Endodermal cell (in vitro differentiated cells): ENCODE results near the gene COL26A1. TPM values are rescaled to one million over a fixed set of nuclear protein-coding genes. Genes with fewer than 3 reads are reported as not detected.
"Not testable (repeated sequence)": the region's sequence is repeated elsewhere in the genome, so short reads cannot be mapped to it uniquely, and the experiment has no call there.

Experiments used
- DNase-seq: peaks from one replicate; pipeline ENCODE4 v3.0.0-alpha.2; 2017
- H3K27ac ChIP-seq: 2 replicates; pipeline ENCODE4 v1.5.1; 2013; ENCODE audit warnings: mild to moderate bottlenecking, low read depth, low read length, moderate library complexity
- H3K27me3 ChIP-seq: 2 replicates; pipeline ENCODE4 v1.6.1; 2013; ENCODE audit warnings: mild to moderate bottlenecking, low read length, moderate library complexity; ENCODE audit not compliant: insufficient read depth, control insufficient read depth, poor library complexity, severe bottlenecking
- H3K36me3 ChIP-seq: 2 replicates; pipeline ENCODE4 v1.7.0; 2013; ENCODE audit warnings: mild to moderate bottlenecking, low read length, moderate library complexity; ENCODE audit not compliant: control insufficient read depth, insufficient read depth
- H3K4me1 ChIP-seq: one replicate; pipeline ENCODE4 v1.7.0; 2013; ENCODE audit warnings: low read length; ENCODE audit not compliant: control insufficient read depth, insufficient read depth
- H3K4me3 ChIP-seq: 2 replicates; pipeline ENCODE4 v1.5.1; 2013; ENCODE audit warnings: mild to moderate bottlenecking, low read length, moderate library complexity
- H3K9ac ChIP-seq: 2 replicates; pipeline ENCODE4 v1.6.1; 2013; ENCODE audit warnings: mild to moderate bottlenecking, low read length, moderate library complexity; ENCODE audit not compliant: poor library complexity, severe bottlenecking; ENCODE audit errors: extremely low read depth
- H3K9me3 ChIP-seq: 2 replicates; pipeline ENCODE4 v1.6.1; 2013; ENCODE audit warnings: mild to moderate bottlenecking, low read length, moderate library complexity; ENCODE audit not compliant: control insufficient read depth
- H3K27ac Mint-ChIP-seq: 2 replicates; pipeline ENCODE4 v1.8.0; 2020; ENCODE audit warnings: mixed read lengths
- H3K27me3 Mint-ChIP-seq: 2 replicates; pipeline ENCODE4 v1.8.0; 2021; ENCODE audit warnings: mild to moderate bottlenecking, mixed read lengths; ENCODE audit not compliant: insufficient read depth
- H3K36me3 Mint-ChIP-seq: 2 replicates; pipeline ENCODE4 v1.8.0; 2020; ENCODE audit warnings: low read depth, mixed read lengths
- H3K4me1 Mint-ChIP-seq: 2 replicates; pipeline ENCODE4 v1.8.0; 2020; ENCODE audit warnings: mixed read lengths
- H3K4me3 Mint-ChIP-seq: 2 replicates; pipeline ENCODE4 v1.8.0; 2020; ENCODE audit warnings: mild to moderate bottlenecking, moderate library complexity, mixed read lengths
- H3K9me3 Mint-ChIP-seq: 2 replicates; pipeline ENCODE4 v1.8.0; 2020; ENCODE audit warnings: mild to moderate bottlenecking, mixed read lengths
- CTCF ChIP-seq: fragments of 200-600 bp; sonication (generic); conservative IDR thresholded peaks from 2 replicates; pipeline ENCODE4 v1.5.0; 2021; ENCODE audit warnings: antibody characterized with exemption, mild to moderate bottlenecking
- WGBS, 2 experiments: methylation state at CpG; one replicate each; pipeline versions ENCODE4 v1.1.5 to v1.1.7; 2013; ENCODE audit warnings: missing lambda C conversion rate in 2 of 2, mixed read lengths in 1 of 2; ENCODE audit not compliant: insufficient coverage in 1 of 2, insufficient read length in 1 of 2; 5-methylcytosine and 5-hydroxymethylcytosine counted together
- total RNA-seq, 2 donors: library from RNA; stranded (reverse); fragmentation: NEBNext Ultra II Directional in 1 of 2; extraction: Animal tissue kit (Norgen Biotek cat#: 25700) in 1 of 2; gene quantifications; 2 replicates in 1 of 2; 3 replicates in 1 of 2; pipeline ENCODE4 v1.2.1, GENCODE V29; 2021

Gene COL26A1
- total RNA-seq, 2 donors from 2014 or later = 41.2 to 47.0 TPM

GRCh38 chr7:101487753-101488152 is 125.1 kb downstream of the COL26A1 start:
- WGBS, 2 experiments = 90 to 94% methylated on average over 4 to 7 of the region's 7 CpGs

GRCh38 chr7:101488826-101489572 is 126.3 kb downstream of the COL26A1 start:
- Mint-ChIP-seq H3K4me3 (no peak overlapping the region), H3K4me1 (peaks cover 3% of the 10 kb centered on the region), H3K27ac (no peak overlapping the region), H3K9me3 (no peaks in the 10 kb centered on the region), H3K36me3 (no peaks in the 10 kb centered on the region), H3K27me3 (peaks cover 2% of the 10 kb centered on the region)
- no peaks in the 10 kb centered on the region for H3K9me3 ChIP-seq
- no peak overlapping the region for H3K27ac ChIP-seq
- no peak for DNase-seq
- no peak overlapping the region for H3K9ac ChIP-seq
- no peaks in the 10 kb centered on the region for H3K36me3 ChIP-seq
- H3K27me3 ChIP-seq = no peaks in the 10 kb centered on the region
- WGBS, 2 experiments = 69 to 83% methylated on average over 5 to 10 of the region's 10 CpGs
- no peaks in the 10 kb centered on the region for H3K4me1 ChIP-seq
- no peak for TF ChIP-seq CTCF
- no peak overlapping the region for H3K4me3 ChIP-seq

More at GRCh38 chr7:101487753-101488152, 125.1 kb downstream of the COL26A1 start:
- H3K9me3 Mint-ChIP-seq = no peaks in the 10 kb centered on the region
- H3K36me3 Mint-ChIP-seq = peaks cover 2% of the 10 kb centered on the region
- H3K4me1 Mint-ChIP-seq = no peaks in the 10 kb centered on the region
- Histone ChIP-seq H3K27ac (no peak overlapping the region), H3K9me3 (no peaks in the 10 kb centered on the region), H3K36me3 (no peaks in the 10 kb centered on the region), H3K27me3 (no peaks in the 10 kb centered on the region), H3K9ac (no peak overlapping the region), H3K4me1 (no peaks in the 10 kb centered on the region), H3K4me3 (no peak overlapping the region)
- H3K4me3 Mint-ChIP-seq = no peak overlapping the region
- no peak overlapping the region for H3K27ac Mint-ChIP-seq
- no peak for TF ChIP-seq CTCF
- peak; percentile 12 for DNase-seq
- peaks cover 2% of the 10 kb centered on the region for H3K27me3 Mint-ChIP-seq

- H3K4me1 Mint-ChIP-seq = peaks cover 16% of the 10 kb centered on the region
- H3K4me3 ChIP-seq, H3K27ac ChIP-seq, H3K27ac Mint-ChIP-seq, H3K4me3 Mint-ChIP-seq, H3K9me3 ChIP-seq, H3K36me3 ChIP-seq, H3K4me1 ChIP-seq, H3K36me3 Mint-ChIP-seq, H3K9ac ChIP-seq, H3K27me3 Mint-ChIP-seq, H3K9me3 Mint-ChIP-seq, H3K27me3 ChIP-seq: not testable (repeated sequence)
- WGBS, 2 experiments = 90% methylated on average over 7 to 9 of the region's 9 CpGs
- peak; percentile 34 for DNase-seq
Observed at GRCh38 chr7:101490439-101490838, 127.8 kb downstream of the COL26A1 start.

- H3K27ac ChIP-seq, H3K27me3 ChIP-seq, H3K4me3 ChIP-seq, H3K9me3 ChIP-seq, H3K36me3 ChIP-seq, H3K9me3 Mint-ChIP-seq, H3K27me3 Mint-ChIP-seq, DNase-seq, H3K4me3 Mint-ChIP-seq, H3K9ac ChIP-seq, H3K4me1 ChIP-seq, H3K27ac Mint-ChIP-seq, H3K36me3 Mint-ChIP-seq: not testable (repeated sequence)
- 98% methylated on average over 4 of the region's 4 CpGs for WGBS, 2 experiments
- peaks cover 16% of the 10 kb centered on the region for H3K4me1 Mint-ChIP-seq
Observed at GRCh38 chr7:101491442-101491841, 128.8 kb downstream of the COL26A1 start.
